ENCODE measurements around the gene ETHE1.

GRCh38 chr19:43467276-43467675 lies 59.7 kb downstream of the ETHE1 start:
- TF ChIP-seq CTCF (IDR thresholded peaks at IDR 0.05; ENCODE audit: borderline replicate concordance, extremely low read depth, low read length, poor library complexity, severe bottlenecking) = no peak
- no peak for TF ChIP-seq EZH2 (IDR thresholded peaks at IDR 0.05; ENCODE audit: borderline replicate concordance, low read depth, low read length, severe bottlenecking)
